ENCODE data around the gene BCL2L13. TPM values are rescaled to one million over a fixed set of nuclear protein-coding genes. Genes with fewer than 3 reads are reported as not detected.
A peak's percentile ranks its signal among the peaks of the same experiment; 100 is the strongest.

The BCL2L13 gene
- total and polyA plus RNA-seq, 5 experiments from 2014 or later: 32.3 to 52.2 (median 42.8) TPM

DNA sequence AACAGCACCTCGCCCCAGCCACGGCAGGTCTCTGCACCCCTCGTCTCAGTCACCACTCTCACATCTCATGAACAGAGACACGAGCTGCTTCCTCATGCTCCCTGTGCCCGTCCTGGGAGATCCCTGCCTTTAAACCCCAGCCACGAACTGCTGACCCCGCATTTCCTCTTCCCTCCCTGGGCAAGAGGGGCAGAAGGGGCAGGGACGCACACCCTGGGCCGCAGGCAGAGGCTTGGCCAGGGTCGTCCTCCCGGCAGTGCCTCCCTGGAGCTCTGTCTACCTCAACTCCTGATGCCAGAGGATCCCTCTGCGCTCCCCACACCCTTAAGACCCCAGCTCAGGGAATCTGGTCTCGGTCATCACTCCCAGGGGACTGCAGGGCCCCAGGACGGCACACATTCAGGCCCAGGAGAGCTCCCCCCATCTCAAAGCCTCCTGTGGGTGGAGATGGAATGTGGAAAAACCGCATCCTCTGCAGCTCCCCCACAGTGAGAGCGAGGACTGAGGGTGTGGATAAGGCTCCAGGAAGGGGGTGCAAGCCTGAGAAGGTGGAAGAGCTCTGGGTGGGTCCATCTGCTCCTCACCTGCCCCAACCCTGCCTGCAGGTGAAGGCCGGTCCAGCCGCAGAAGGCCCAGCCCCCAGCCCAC lies 134.5 kb downstream of the BCL2L13 start:
- DNase-seq (no peak), ATAC-seq (no peak)
- H3K4me1 Mint-ChIP-seq: peaks cover 37 to 84% (median 79%) of the 10 kb centered on the region in 4 donors
- H3K36me3 Mint-ChIP-seq: peaks cover 0 to 2% (median 0%) of the 10 kb centered on the region in 3 donors
- peak overlapping the region; percentile 83 to 100 (median 89) for H3K4me3 Mint-ChIP-seq
- peak overlapping the region; percentile 79 to 95 (median 89) for H3K27ac Mint-ChIP-seq
- POLR2A ChIA-PET: interaction anchor here (0.7 to 1.9 kb wide), 5 partner anchors 7 to 39 kb away, joined by 3 to 6 read pairs (median 4); no protein-coding TSS in a partner anchor
- H3K9me3 Mint-ChIP-seq: no peaks in the 10 kb centered on the region
- no peaks in the 10 kb centered on the region for H3K27me3 Mint-ChIP-seq

DNA sequence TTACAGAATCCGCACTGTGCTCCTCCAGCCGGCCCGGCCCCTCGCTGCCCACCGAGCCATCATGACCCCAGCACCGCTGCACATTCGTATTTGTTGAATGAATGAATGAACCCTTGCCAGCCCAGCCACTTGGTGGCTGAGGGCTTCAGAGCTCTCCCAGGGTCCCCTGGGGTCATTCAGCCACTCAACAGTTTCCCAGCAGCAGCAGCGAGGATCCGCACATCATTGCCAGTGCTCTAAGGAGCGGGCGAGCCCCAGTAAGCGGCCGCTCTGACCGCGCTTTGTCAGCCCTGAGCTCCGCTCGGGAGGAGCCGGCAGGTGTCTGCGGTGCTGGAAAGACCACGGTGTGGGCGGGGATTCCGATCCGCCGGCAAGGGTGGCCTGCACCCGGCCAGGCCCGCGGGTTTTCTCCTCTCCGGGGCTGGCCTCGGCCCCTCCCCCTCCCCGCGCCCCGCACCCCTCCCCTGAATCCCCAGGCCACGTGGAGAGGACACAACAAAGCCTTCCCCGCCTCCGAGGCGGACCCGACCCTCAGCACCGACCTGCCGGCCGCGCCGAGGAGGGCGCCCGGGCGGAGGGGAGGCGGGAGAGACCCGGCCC lies 135.1 kb downstream of the BCL2L13 start:
- peaks cover 36 to 87% (median 81%) of the 10 kb centered on the region in 4 donors for H3K4me1 Mint-ChIP-seq
- peak overlapping the region; percentile 57 to 94 (median 88) for H3K27ac Mint-ChIP-seq
- ATAC-seq: peak; percentile 39 to 53
- no peaks in the 10 kb centered on the region for H3K27me3 Mint-ChIP-seq
- no peaks in the 10 kb centered on the region for H3K9me3 Mint-ChIP-seq
- H3K4me3 Mint-ChIP-seq: peak overlapping the region; percentile 83 to 100 (median 89)
- DNase-seq: peak in 9 of 10 donors; percentile 40 to 55 (median 47)
- POLR2A ChIA-PET: interaction anchor here (0.5 to 1.9 kb wide), 5 partner anchors 8 to 39 kb away, joined by 3 to 5 read pairs (median 3); no protein-coding TSS in a partner anchor
- peaks cover 0 to 2% (median 0%) of the 10 kb centered on the region in 3 donors for H3K36me3 Mint-ChIP-seq

DNA sequence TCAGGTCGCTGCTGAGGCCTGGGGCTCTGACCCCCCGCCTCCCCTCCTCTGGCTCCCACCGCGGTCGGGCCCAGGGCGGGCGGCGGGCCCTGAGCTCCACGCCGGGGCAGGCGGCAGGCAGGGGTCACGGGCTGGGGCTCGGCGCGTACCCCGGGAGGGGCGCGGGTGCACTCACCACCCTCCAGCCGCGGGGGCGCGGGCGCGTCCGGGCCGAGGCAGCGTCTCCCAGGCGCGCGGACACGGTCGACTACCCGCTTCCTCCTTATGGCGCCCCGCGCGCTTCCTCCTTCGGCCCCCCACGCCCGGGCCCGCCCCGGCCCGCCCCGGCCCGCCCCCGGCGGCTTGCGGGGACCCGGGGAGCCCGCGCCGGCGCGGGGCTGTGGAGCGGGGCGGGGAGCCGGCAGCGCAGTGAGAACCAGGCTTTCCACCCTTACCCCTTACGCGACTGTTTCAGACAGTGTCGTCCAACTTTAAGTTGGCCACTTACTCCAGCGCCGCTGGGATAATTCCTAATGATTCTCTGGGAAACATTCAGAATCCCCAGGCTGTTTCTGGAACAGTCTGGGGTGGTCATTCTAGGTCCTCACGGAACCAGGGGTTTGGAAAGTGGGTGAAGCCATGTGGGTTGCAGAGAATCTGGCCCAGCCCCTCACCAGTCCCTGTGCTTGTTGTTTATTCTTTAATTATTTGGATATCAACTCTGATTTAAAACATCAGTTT lies 135.8 kb downstream of the BCL2L13 start, which contains the start of gene BID:
Gene BID (minus strand): TSS at position 264 of the 720 bp plus-strand sequence. CDS start 24,353 bp downstream, outside the sequence.
- POLR2A ChIA-PET: interaction anchor here (0.5 to 1.9 kb wide), 5 partner anchors 9 to 40 kb away, joined by 3 to 5 read pairs (median 3); no protein-coding TSS in a partner anchor
- Mint-ChIP-seq H3K4me1 (peaks cover 42 to 92% (median 86%) of the 10 kb centered on the region in 4 donors), H3K36me3 (peaks cover 0 to 5% (median 2%) of the 10 kb centered on the region in 3 donors), H3K27me3 (no peaks in the 10 kb centered on the region), H3K9me3 (peaks cover 0 to 1% (median 0%) of the 10 kb centered on the region in 9 donors), H3K27ac (peak within 1 kb of the TSS; percentile 88 to 99 (median 98)), H3K4me3 (peak within 1 kb of the TSS; percentile 88 to 100 (median 95))
- peak in 7 of 10 donors; percentile 34 to 58 (median 42) for DNase-seq
- ATAC-seq: peak; percentile 28 to 48

DNA sequence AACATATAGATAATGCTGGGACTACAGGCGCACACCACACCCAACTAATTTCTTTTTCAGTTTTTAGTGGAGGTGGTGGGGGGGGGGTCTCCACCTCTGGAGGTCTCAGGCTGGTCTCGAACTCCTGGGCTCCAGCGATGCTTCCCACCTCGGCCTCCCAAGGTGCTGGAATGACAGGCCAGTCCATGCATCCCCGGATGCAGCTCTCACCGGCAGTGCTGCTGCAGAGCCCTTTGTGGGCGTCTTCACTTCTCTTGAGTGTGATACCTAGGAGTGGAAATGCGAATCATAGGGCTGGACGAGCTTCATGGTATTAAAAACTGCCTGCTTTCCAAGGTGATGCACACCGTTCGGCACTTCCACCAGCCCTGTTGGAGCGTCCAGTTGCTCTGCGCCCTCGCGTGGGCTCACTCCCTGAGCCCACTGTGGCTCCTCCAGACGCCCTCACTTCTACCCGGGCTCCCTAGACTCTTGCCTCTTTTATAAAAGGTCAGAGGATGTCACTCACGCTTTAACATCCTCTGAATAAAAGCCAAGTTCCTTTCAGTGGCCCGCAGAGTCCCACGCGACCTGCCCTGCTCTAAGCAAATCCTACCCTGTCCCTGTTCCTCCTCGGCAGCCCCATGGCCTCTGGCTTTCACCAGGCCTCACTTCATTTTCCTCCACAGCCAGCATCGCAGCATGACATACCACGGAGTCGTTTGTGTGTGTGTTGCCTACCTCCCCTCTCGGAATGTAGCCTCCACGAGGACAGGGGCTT lies 136.5 kb downstream of the BCL2L13 start:
- no peaks in the 10 kb centered on the region for H3K27me3 Mint-ChIP-seq
- POLR2A ChIA-PET: interaction anchor here (0.6 to 1.9 kb wide), 3 partner anchors 10 to 28 kb away, joined by 3 to 5 read pairs (median 5); no protein-coding TSS in a partner anchor
- DNase-seq (peak in 1 of 10 donors; percentile 36), ATAC-seq (peak in 1 of 2 donors; percentile 5)
- H3K36me3 Mint-ChIP-seq: peaks cover 0 to 5% (median 2%) of the 10 kb centered on the region in 3 donors
- peak overlapping the region; percentile 85 to 100 (median 95) for H3K4me3 Mint-ChIP-seq
- peaks cover 44 to 92% (median 86%) of the 10 kb centered on the region in 4 donors for H3K4me1 Mint-ChIP-seq
- H3K27ac Mint-ChIP-seq: peak overlapping the region; percentile 88 to 99 (median 98)
- H3K9me3 Mint-ChIP-seq: peaks cover 0 to 1% (median 0%) of the 10 kb centered on the region in 9 donors

DNA sequence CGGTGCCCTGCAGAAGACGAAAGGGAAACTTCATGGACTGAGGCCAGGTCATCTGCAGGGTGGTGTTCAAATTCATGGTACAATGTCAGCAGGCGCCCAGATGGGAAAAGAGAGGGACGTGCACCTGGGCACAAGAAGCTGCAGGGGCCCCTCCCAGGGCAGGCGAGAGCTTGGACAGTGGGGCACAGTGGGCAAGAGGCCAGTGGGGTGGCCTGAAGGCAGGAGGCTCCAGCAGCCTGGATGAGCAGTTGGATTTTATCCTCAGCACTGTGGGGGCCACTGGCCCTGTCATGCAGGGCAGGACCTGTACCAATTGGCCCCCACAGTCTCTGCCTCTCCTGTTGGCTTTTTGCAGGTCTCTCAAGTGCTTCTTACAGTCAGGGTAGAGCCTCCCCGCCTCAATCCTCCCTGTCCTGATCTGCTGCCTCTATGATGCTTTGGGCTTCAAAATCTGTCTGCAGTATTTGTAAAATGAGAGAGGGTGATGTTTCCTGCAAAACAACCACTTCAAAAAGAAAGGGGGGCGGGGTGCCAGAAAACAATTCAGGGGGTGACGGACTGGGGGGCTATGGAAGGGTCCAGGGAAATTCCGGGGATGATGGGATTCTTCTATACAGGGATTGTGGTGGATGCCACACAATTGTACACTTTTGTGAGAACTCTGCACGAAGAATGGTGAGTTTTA lies 137.4 kb downstream of the BCL2L13 start:
- peaks cover 0 to 1% (median 0%) of the 10 kb centered on the region in 9 donors for H3K9me3 Mint-ChIP-seq
- peak overlapping the region; percentile 89 to 100 (median 96) for H3K4me3 Mint-ChIP-seq
- DNase-seq: peak in 7 of 10 donors; percentile 32 to 65 (median 50)
- peak; percentile 17 to 25 for ATAC-seq
- peak overlapping the region; percentile 88 to 99 (median 98) for H3K27ac Mint-ChIP-seq
- peaks cover 0 to 5% (median 2%) of the 10 kb centered on the region in 3 donors for H3K36me3 Mint-ChIP-seq
- no peaks in the 10 kb centered on the region for H3K27me3 Mint-ChIP-seq
- POLR2A ChIA-PET: interaction anchor here (0.6 to 2.9 kb wide), 5 partner anchors 8 to 857 kb away, joined by 3 to 14 read pairs (median 5); no protein-coding TSS in a partner anchor
- H3K4me1 Mint-ChIP-seq: peaks cover 46 to 92% (median 86%) of the 10 kb centered on the region in 4 donors

DNA sequence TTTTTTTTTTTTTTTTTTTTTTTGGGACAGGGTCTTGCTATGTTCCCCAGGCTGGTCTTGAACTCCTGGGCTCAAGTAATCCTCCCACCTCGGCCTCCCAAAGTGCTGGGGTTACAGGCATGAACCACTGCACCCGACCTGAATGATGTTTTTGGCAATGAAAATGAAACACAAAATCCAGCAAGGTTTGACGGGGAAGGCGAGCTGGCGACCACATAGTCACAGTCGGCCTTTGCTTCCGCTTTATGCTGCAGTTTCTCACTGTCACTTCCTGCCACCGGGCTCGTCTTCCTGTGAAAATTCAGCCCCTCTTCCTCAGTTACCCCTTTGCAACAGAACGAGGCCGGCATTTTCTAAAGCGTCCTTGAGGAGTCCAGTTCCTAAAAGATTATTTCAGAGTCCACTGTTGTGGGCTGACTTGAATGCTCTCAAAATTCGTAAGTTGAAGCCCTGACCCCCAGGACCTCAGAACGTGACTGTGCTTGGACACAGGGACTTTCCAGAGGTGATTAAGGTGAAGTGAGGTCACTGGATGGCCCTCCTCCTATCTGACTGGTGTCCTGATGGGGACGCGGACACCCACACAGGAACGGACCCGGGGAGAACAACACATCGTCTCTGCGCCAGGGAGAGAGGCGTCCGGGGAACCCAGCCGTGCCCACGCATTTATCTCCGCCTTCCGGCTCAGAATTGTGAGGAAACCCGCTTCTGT lies 138.6 kb downstream of the BCL2L13 start:
- no peaks in the 10 kb centered on the region for H3K27me3 Mint-ChIP-seq
- ATAC-seq: peak; percentile 46 to 63
- H3K9me3 Mint-ChIP-seq: peaks cover 0 to 1% (median 0%) of the 10 kb centered on the region in 9 donors
- POLR2A ChIA-PET: interaction anchor here (0.6 to 2.9 kb wide), 9 partner anchors 9 to 858 kb away, joined by 3 to 14 read pairs (median 4); no protein-coding TSS in a partner anchor
- peak overlapping the region; percentile 89 to 100 (median 96) for H3K4me3 Mint-ChIP-seq
- DNase-seq: peak; percentile 38 to 80 (median 72)
- H3K27ac Mint-ChIP-seq: peak overlapping the region; percentile 88 to 99 (median 98)
- H3K4me1 Mint-ChIP-seq: peaks cover 51 to 91% (median 84%) of the 10 kb centered on the region in 4 donors
- H3K36me3 Mint-ChIP-seq: peaks cover 0 to 5% (median 2%) of the 10 kb centered on the region in 3 donors

DNA sequence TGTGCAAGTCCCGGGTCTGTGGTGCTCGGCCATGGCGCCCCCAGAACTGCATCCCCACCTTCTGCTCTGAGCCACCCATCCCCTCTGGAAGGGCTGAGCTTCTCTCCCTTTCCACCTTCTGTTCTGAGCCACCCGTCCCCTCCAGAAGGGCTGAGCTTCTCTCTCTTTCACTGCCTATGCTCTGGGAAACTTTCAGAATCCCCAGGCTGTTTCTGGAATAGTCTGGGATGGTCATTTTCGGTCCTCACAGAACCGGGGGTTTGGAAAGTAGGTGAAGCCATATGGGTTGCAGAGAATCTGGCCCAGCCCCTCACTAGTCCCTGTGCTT lies 139.1 kb downstream of the BCL2L13 start:
- Mint-ChIP-seq H3K9me3 (peaks cover 0 to 1% (median 0%) of the 10 kb centered on the region in 9 donors), H3K4me3 (peak overlapping the region; percentile 89 to 100 (median 96)), H3K27ac (peak overlapping the region; percentile 88 to 99 (median 98)), H3K27me3 (no peaks in the 10 kb centered on the region), H3K36me3 (peaks cover 0 to 5% (median 1%) of the 10 kb centered on the region in 3 donors), H3K4me1 (peaks cover 50 to 91% (median 84%) of the 10 kb centered on the region in 4 donors)
- POLR2A ChIA-PET: interaction anchor here (0.9 to 2.9 kb wide), 3 partner anchors 8 to 39 kb away, joined by 3 to 14 read pairs (median 13); no protein-coding TSS in a partner anchor
- ATAC-seq (no peak), DNase-seq (no peak)

DNA sequence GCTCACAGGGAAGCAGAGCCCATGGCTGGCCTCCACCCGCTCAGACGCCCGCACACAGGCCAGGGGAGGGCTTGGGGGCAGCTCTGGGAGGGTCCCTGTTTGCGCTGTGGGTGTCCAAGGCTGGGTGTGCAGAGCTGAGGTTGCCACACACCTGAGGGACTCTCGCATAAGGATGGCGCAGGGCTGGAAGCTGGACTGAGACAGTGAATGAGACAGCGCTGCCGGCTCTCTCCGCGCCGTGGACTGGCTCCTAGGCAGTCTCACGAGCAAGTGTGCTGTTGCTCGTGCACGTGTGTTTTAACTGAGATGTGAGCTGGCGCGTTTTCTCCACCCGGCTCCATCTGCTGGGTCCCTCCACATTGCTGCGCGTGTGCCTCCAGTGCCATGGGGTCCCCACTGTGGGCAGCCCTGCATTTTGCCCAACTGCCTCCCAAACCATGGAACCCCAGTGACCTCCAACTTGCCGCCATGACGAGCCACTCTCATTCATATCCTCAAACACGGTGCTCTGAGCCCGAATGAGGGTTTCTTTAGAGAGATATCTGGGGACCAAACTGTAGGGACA lies 139.9 kb downstream of the BCL2L13 start:
- no peaks in the 10 kb centered on the region for H3K27me3 Mint-ChIP-seq
- no peak for ATAC-seq
- POLR2A ChIA-PET: interaction anchor here (0.9 to 2.9 kb wide), 3 partner anchors 11 to 40 kb away, joined by 3 to 14 read pairs (median 3); no protein-coding TSS in a partner anchor
- H3K27ac Mint-ChIP-seq: peak overlapping the region; percentile 80 to 99 (median 96)
- peak overlapping the region; percentile 89 to 100 (median 96) for H3K4me3 Mint-ChIP-seq
- peaks cover 43 to 89% (median 80%) of the 10 kb centered on the region in 4 donors for H3K4me1 Mint-ChIP-seq
- H3K9me3 Mint-ChIP-seq: peaks cover 0 to 1% (median 0%) of the 10 kb centered on the region in 9 donors
- DNase-seq: no peak
- peaks cover 0 to 5% (median 0%) of the 10 kb centered on the region in 3 donors for H3K36me3 Mint-ChIP-seq

DNA sequence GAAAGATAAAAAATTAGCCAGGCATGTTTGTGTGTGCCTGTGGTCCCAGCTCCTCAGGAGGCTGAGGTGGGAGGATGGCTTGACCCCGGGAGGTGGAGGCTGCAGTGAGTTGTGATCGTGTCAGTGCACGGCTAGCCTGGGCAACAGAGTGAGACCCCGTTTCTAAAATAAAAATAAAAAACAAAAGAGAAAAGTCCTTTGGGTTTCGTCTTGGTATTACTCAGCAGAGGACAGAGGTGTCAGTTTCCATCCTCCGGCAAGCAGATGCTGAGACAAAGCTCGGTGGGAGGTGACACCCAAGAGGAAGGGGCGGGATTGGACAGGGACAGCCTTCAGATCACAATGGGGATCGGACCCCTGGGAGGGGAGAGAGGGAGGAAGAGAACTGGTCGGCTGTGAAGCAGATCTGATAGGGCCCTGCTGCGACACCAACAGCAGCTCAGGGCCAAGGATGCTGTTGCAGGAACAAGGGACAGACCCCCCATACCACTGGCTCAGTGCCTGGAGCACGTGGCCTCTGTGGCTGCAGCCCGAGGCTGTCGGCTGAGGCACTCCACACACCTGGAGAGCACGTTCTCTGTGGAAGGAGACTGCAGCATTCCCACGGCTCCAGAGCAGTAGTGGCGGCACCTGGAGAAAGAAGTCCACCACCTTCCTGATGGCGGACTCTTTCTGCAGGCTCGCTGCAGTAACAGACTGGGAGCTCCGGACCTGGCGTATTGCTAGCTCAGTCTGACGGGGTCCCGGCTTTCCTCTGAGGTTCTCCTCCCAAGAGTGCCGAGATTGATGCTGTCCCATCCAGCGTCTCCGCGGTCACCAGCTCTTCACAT lies 140.9 kb downstream of the BCL2L13 start:
- ATAC-seq: no peak
- Mint-ChIP-seq H3K9me3 (peaks cover 0 to 1% (median 0%) of the 10 kb centered on the region in 9 donors), H3K36me3 (peaks cover 0 to 5% (median 0%) of the 10 kb centered on the region in 3 donors), H3K4me3 (peak overlapping the region; percentile 71 to 100 (median 95)), H3K4me1 (peaks cover 42 to 87% (median 79%) of the 10 kb centered on the region in 4 donors), H3K27me3 (no peaks in the 10 kb centered on the region), H3K27ac (peak overlapping the region; percentile 79 to 98 (median 88))
- DNase-seq: no peak
- POLR2A ChIA-PET: interaction anchor here (0.6 to 1.3 kb wide), 8 partner anchors 8 to 356 kb away, joined by 3 to 6 read pairs (median 3); partner anchors contain the start of gene PEX26

All from naive thymus-derived CD8-positive, alpha-beta T cell (primary cell).